A549 (cell line): ENCODE data around the gene ENAH.

Source experiments
- CHD2 ChIP-seq: fragments of 150-350 bp; IDR thresholded peaks from 2 replicates; pipeline ENCODE4 v1.6.1; 2014; ENCODE audit warnings: low read length; ENCODE audit not compliant: partially characterized antibody
- CTCF ChIP-seq: fragments of >200 bp; sonication (Bioruptor Twin); formaldehyde crosslinking; IDR thresholded peaks from 3 replicates; pipeline ENCODE4 v1.5.1; 2016
- EP300 ChIP-seq, 2 experiments: fragments of >200 bp; sonication (Bioruptor Twin); formaldehyde crosslinking; IDR thresholded peaks; 2 replicates in 1 of 2; 3 replicates in 1 of 2; pipeline ENCODE4 v1.6.1; 2016 to 2017
- FOSL2 ChIP-seq, 2 experiments: fragments of 450-650 bp in 1 of 2; fragments of >200 bp in 1 of 2; sonication (Bioruptor Twin) in 1 of 2; formaldehyde crosslinking; IDR thresholded peaks; 2 replicates each; pipeline versions ENCODE4 v1.5.0 to v1.6.1; 2016 to 2020; ENCODE audit warnings: mild to moderate bottlenecking in 1 of 2, moderate library complexity in 1 of 2
- JUN ChIP-seq, 2 experiments: fragments of >200 bp; sonication (Bioruptor Twin); formaldehyde crosslinking; IDR thresholded peaks; 2 replicates in 1 of 2; 3 replicates in 1 of 2; pipeline ENCODE4 v1.6.1; 2016 to 2017
- POLR2A ChIP-seq: IDR thresholded peaks from 2 replicates; pipeline ENCODE4 v1.6.1; 2012; ENCODE audit warnings: mild to moderate bottlenecking, low read length
- USF2 ChIP-seq: fragments of 450-650 bp; IDR thresholded peaks from 2 replicates; pipeline ENCODE4 v1.6.1; 2014; ENCODE audit warnings: antibody characterized with exemption
- ZSCAN20 ChIP-seq: fragments of 250-450 bp; sonication (Bioruptor Pico); IDR thresholded peaks from 2 replicates; pipeline ENCODE4 v1.8.0; 2022; ENCODE audit warnings: mild to moderate bottlenecking, moderate library complexity
- TF ChIP-seq, protein P1 (sequence below): fragments of 250-450 bp; sonication (Bioruptor Pico); IDR thresholded peaks from 2 replicates; pipeline ENCODE4 v1.5.0; 2021; ENCODE audit warnings: mild to moderate bottlenecking, moderate library complexity, borderline replicate concordance
- TF ChIP-seq, protein P2 (sequence below): IDR thresholded peaks from 2 replicates; pipeline ENCODE4 v1.6.1; 2012

- TF ChIP-seq CTCF (no peak), POLR2A (no peak), CHD2 (no peak), ZSCAN20 (CRISPR knock-in tag) (no peak), FOSL2 (IDR thresholded peaks at IDR 0.05) (no peak), FOSL2 (CRISPR knock-in tag; IDR thresholded peaks at IDR 0.05) (no peak), EP300 (IDR thresholded peaks at IDR 0.05) (no peak), JUN (IDR thresholded peaks at IDR 0.05) (no peak), USF2 (no peak)
- TF ChIP-seq, protein P1, sequence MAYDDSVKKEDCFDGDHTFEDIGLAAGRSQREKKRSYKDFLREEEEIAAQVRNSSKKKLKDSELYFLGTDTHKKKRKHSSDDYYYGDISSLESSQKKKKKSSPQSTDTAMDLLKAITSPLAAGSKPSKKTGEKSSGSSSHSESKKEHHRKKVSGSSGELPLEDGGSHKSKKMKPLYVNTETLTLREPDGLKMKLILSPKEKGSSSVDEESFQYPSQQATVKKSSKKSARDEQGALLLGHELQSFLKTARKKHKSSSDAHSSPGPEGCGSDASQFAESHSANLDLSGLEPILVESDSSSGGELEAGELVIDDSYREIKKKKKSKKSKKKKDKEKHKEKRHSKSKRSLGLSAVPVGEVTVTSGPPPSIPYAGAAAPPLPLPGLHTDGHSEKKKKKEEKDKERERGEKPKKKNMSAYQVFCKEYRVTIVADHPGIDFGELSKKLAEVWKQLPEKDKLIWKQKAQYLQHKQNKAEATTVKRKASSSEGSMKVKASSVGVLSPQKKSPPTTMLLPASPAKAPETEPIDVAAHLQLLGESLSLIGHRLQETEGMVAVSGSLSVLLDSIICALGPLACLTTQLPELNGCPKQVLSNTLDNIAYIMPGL = no peak
- TF ChIP-seq, protein P2, sequence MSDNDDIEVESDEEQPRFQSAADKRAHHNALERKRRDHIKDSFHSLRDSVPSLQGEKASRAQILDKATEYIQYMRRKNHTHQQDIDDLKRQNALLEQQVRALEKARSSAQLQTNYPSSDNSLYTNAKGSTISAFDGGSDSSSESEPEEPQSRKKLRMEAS = no peak
Observed at GRCh38 chr1:225520587-225521227, 132.2 kb downstream of the ENAH start.
